GM19463 (cell line): ENCODE results near the gene UBAC2.

Source experiments
- ATAC-seq: cut with Tn5 transposase; IDR thresholded peaks from one replicate; pipeline ENCODE4 v1.9.1; 2021; ENCODE audit warnings: mild to moderate bottlenecking, moderate library complexity; ENCODE audit not compliant: unreplicated experiment

UBAC2 gene

DNA sequence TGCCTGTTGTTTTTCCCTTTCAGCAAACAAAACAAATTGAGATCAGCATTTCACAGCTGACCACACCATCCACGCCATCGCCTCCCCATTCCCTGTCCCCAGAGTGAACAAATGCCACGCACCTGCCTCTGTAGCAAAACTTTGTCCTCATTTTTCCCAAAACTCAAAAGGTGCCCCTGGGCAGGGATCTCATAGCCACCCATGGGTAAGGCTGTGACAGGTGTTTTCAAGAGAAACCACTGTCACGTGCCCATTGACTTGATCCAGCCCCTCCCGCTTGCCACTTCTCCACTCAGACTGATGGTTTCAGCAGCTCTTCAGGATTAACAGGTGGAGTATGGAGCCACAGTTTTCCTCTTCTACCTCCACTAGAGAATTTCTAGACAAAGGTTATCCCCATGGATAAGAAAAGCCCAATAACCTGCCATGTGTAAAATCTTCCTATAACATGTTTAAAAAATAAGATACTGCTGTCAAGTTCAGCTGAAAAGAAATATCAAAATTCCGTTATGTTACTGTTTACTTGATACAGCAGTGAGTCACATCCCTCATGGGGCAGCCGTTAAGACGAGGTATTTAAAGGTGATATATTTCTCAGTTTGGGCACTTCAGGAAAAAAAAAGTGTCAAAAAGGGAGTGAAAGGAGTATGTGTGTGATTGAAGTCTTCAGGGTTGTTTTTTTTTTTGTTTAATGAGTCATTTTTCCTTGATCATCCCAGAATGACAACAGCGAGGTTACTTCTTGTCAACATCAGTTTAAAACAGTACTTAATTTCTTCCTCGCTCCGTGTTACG is 170.0 kb downstream of the UBAC2 start:
- no peak for ATAC-seq

DNA sequence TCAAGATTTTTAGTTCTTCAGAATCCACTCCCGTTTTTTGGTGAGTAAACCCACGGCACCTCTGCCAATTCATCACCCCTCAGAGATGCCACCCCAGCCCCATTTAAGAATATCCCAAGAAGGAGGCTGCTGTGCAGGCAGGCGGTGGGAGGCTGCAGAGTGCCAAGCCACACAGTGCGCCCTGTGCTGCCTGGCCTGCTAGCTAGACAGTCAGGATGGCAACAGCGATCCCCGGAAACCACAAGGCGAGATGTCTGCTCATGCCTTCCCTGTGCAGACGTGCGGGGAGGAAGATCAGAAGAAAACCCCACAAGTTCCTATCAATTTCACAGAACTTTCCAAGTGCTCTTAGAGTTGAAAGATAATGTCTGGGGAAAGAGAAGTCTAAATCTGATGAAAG is 171.3 kb downstream of the UBAC2 start:
- no peak for ATAC-seq

DNA sequence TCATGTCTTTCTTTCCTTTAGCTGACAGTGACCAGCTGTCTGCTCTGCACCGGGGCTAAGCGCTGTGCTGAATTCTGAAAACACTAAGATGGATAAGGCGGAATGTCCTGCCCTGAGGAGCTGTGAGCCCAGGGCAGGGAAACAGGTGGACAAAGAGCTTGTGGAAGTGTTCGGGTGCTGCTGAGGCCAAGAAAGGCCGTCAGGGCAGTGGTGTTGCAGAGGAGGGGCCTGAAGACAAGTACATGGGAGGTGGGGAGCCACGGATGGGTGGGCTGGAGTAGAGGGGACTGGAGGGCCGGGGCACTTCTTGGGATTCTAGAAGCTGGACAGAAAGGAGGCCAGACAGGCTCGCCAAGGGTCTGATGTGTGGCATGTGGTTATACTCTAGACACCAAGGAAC is 172.8 kb downstream of the UBAC2 start:
- ATAC-seq: no peak

DNA sequence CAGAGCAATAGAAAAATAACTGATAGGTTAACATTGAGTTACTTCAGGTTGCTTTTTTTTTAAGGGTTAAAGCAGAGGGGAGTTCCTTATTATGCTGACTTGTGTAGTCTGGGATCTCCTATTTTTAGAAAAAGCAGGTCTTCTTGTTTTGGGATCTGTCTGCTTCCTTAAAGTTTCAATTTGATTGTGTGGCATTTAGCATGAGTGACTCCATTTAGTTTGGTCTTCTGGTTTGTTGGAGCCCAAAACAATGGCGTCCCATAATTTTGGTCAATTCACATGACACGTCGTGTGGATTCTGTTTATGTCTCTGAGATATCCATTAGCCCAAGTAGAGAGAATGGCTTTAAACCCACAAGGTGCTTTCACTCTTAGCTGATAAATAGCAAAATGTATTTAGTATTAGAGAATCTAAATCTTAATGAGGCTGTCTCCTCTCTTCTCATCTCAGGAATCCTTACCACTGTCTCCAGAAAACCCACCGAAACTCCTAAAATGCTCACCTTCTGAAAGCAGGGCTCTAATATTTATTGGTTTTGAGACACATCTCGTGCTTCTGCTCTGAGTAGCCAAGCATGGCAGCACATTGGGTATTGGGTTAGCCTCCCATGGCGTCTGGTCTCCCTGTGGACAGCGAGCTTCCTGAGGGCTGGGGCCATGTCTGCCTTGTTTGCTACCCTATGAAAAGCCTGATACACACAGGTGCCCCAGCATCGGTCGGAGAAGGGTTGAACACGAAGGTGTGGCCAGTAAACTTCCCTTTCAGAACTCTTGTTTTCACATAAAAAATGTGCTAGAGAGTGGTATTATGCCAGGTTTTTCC is 173.7 kb downstream of the UBAC2 start:
- peak; percentile 33 for ATAC-seq

DNA sequence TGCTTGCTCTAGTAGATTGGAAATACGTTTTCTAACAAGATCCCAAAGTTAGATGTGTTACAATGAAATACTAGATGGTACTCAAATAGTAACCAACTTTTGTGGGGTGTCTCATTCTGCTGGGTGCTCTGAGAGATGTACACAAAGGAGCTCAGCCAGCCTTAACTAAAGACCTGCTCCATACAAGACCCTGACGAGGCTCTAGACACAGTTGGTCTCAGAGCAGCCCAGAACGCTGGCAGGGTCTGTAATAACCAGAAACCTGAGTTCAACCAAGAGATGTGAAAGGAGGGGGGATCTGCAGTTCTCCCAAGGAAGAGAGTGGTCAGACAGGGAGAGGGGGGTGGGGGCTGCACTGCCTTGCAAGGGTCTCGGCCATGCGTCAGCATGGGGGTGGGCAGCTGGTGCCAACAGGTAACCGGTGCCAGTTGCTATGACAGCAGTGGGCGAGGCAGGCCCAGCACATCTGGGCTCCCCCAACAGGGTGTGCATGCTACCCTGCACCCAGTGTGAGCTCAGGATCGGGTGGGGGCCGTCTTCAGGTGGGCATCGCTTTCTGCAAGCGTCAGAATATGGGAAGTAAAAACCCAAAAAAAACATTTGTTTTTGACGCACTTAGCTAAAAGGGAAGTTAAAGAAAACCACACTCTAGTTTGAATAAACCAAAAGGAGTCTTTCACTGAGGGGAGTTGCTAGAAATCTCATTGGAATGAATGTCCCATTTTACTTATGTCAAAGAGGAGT is 174.5 kb downstream of the UBAC2 start:
- peak; percentile 30 for ATAC-seq

DNA sequence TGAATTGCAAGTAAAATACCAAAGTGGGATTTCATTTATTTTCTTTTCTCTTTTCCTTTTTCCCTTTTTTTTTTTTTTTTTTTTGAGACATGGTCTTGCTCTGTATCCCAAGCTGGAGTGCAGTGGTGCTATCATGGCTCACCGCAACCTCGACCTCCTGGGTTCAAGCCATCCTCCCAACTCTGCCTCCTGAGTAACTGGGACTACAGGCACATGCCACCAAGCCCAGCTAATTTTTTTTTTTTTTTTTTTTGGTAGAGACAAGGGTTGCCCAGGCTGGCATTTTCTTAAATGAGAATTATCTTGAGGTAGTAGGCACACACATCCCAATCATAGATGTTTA is 175.1 kb downstream of the UBAC2 start:
- no peak for ATAC-seq

DNA sequence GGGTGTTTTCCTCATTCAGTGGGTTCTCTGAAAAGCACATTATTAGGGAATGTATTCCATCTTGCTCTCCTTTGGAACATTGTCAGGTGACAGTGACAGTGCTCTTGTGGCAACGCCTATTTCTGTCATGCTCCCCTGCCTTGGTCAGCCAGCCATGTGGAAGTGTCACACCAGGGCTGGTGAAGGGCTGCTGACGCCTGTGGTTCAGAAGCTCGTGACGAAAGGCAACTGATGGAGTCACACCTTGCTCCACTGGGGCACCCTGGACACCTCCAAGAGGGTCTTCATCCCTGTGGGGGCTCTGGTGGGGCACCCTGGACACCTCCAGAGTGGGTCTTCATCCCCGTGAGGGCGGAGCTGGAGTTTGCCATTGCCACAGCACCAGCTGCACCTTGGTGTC is 175.5 kb downstream of the UBAC2 start:
- ATAC-seq: peak; percentile 49

DNA sequence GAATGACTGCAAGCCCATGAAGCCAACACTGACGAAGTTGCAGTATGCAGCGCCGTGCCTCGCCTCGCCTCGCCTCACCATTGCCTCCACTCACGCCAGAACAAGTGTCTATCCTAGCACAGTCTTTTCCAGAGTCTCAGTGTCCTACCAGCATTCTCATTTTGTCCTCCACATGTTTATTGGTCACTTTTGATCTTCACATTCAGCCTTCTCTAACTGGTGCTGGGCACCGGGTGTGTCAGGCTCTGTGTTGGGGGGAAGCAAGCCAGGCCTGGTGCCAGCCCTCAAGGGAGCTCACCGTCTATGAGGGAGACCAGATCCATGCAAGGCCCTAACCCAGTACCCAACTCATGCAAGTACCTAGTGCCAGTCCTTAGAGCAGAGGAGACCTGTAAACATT is 176.3 kb downstream of the UBAC2 start:
- ATAC-seq: no peak

DNA sequence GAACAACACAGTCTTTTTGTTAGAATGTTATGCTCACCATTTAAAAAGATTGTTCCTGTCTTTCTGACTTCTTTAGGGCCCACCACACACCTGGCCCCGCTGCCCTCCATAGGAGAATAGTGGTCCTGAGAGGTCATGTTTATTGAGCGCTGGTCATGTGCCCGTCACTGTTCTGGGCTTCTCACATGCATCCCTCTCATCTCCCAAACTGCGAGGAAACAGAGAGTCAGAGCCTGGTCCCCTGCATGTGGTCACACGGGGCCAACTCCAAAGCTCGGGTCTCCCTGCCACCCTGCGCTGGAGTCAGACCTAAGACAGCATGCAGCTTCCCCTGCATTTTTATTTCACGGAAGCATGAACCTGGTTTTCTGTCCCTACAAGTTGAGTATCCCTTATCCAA is 177.0 kb downstream of the UBAC2 start:
- no peak for ATAC-seq

DNA sequence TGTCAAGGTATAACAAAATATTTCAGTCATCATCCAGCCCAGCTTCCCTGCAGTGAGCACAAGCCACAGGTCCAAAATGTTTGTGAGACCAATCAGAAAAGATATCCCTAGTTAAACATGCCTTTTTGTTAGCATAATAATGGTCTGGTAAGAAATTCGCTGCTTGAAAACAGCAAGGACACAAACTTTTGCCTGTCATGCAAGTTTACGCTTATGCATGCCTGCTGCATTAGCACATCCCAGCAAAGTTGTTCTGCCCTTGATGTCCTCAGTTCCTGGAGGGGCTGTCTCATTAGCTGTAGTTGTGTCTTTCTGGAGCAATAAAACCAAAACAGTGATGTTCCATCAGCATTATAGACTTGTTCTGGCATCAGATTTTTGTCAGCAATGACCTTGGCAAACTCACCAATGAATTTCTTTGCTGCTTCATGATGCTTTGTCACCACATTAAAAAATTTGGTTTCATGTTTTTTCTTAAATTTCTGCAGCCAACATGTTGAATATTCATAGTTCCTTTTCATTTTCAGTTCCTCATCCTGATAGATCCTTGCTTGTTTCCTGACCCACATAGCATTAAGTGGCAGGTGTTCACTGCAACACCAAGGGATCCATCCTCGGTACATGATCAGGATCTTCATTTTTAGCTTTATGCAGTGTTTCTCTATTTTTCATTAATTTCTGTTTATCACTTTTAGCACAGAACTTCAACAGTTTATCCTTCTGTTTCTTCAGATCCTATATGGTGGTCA is 178.5 kb downstream of the UBAC2 start:
- no peak for ATAC-seq

DNA sequence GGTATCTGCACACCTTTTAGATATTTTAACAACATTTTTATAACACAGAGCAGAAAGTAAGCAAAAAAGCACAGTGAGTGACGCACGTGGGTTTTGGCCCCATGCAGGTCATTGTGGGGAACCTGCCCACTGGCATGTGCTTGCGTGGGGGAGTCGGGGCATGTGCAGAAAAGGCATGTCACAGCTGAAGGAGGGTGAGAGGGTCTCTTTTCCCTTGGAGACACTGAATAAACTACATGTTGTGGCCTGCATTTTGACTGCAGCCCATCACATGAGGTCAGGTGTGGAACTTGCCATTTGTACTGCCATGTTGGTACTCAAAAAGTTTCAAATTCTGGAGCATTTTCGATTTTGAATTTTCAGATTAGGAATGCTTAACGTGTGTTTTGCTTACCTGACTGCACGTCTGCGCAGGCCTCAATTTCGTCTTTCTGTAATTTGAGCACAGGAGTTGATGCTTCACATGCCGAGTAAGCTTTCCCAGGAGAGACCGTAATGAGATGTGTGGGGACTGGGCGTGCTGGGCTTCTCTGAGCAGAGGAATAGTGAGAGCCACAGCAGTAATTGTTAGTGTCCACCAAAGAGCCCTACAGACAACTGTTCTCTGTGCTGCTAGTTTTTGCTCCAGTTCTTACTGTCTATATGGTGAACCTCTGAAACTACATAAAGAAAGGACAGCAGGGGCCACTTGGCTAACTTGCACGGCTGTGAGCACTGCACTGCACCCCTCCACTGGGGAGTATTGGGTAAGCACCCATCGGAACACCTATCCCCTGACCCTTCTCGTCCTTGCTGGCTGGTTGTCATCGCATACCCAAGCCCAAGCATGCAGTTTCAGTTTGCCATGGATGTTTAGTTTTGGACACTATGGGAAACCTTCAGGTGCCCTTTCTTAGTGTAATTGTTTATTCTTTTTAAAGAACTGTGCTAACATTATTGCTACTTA is 179.5 kb downstream of the UBAC2 start:
- ATAC-seq: no peak

DNA sequence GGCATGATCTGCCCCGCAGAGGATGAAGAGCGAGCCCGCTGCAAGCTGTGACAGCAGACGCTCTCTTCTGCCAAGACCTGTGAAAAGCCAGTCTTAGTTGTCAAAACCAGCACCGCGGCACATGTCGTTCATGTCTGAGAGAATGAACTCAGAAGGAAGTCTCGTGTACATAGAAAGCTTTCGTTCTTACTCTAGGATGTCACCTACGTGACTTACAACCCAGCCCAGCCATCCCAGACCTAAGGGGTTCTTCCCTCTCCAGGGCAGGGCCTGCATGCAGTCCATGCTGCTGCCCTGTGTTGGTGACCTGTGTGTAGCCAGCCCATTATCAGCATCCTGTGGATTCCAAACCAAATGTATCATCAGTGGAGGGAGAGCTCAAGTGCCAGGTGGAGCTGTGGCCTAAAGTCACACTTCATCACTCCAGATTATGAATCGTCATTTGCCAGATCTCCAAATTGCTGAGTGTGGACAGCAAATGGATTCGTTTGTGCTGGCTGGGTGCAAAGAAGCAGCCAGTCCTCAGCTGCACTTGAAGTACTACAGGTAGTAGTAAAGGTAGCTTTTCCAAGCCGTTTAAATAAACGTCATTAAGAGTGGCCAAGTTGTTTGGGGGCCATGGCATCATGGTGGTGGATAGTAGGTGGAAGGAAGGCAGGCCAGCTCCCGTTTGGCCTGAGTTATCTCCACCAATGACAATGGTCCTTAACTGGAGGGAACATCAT is 180.4 kb downstream of the UBAC2 start:
- ATAC-seq: peak; percentile 79

DNA sequence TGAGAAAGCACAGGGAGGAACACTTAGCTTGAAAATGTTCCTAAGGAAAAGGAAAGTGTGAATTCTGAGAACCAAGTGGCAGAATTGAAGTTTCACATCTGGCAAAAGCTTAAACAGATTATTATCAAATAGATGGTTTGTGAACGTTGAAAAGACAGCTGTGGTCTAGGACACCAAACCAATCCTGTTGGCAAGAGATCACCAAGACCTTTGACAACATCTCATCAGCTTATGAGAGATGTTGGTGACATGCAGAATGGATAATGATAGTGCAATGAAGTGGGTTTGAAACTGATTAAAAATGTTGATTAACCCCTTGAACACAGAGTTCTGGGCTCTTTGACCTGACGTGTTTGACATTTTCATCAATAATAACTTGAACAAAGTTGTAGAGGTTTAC is 181.1 kb downstream of the UBAC2 start:
- ATAC-seq: no peak

DNA sequence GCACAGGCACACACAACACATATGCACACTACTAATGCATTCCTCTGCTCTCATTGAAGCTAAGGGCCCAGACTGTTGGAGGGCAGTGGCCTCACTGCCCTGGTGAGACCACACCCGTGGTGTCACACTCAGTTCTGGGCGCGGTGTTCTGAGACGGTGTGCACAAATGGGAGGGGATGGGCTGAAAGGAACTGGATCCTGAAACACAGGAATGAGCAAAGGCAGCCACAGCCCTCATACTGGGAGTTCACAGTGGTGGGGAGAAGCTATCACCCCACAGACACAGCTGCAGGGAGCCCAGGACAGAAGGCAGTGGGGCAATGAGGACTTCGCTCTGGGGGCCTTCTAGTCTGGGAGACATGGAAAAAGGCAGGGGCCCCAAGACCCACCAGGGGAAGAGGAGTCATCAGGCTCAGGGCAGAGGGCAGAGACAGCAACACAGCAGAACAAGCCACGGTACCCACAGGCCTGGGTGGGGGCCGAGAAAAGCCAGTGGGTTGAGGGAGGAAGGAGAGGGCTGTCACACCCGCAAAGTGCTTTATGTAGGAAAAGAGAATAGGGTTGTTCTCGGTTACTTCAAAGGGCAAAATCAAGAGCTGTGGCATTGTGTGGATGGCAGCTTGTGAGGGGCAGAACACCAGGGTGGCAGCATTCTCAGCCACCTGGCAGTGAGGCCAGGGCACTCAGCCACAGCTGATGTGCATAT is 181.9 kb downstream of the UBAC2 start:
- no peak for ATAC-seq

DNA sequence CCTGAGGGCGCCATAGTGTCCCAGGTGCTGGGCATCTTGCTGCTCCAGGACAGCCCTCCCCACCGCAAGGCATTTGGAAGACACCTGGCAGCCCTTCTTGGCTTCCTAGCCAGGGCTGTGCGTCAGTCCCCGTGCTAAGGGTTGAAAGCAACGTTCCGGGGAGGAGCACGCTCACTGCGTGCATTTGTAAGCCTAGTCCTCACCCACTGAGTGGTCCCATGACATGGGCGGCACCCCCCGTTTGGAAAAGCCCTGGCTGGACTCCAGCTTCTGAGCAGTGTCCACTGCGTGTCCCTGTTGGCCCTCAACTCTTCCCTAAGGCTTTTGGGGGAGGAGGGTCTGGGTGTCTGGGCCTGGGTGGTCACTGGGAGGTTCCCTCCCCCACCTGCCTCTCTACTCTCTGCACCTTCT is 182.9 kb downstream of the UBAC2 start:
- ATAC-seq: no peak

DNA sequence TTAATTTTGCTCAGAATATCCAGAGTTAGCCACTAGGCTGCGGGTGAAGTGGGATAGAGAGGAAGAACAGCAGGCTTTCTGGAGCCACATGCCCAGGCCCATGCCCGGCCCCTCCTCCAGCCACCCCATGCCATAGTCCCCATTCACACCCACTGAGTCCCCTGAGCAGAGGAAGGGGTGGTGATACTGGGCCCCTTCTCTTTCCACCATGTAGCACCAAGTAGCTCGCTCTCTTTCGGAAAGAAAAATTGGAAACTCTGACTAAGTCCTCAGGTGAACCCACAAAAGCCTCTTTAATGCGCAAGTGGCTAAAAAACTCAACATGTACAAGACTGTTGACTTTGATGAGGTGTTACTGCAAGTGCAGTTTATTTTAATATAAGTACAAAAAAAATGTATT is 183.3 kb downstream of the UBAC2 start:
- no peak for ATAC-seq

DNA sequence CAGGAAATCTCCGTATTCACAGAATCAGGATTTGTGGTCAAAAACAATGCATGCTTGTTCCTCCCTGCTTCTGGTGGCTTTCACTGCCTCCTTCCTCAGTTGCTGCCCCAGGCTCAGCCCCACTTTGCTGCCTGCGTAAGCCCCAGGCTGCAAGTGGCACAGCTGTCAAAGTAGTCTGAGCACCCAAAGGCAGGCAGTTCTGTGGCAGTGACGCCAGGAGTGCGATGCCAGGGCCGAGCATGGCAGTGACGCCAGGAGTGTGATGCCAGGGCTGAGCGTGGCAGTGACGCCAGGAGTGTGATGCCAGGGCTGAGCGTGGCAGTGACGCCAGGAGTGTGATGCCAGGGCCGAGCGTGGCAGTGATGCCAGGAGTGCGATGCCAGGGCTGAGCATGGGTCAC is 183.8 kb downstream of the UBAC2 start:
- ATAC-seq: no peak

DNA sequence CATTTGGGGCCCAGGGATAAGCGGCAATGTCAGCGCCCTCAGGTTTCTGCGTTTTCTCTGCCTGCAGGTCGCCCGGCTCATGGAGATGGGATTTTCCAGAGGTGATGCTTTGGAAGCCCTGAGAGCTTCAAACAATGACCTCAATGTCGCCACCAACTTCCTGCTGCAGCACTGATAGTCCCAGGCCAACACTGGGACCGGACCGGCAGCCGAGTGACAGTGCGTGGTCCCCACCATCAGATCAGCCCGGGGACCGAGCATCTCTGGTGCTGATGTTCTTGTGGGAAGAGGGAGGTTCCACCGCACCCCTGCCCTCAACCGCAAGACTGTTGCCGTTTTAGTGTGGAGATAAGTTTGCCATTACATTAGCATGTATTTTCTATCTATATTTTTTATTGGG is 184.5 kb downstream of the UBAC2 start:
- no peak for ATAC-seq

DNA sequence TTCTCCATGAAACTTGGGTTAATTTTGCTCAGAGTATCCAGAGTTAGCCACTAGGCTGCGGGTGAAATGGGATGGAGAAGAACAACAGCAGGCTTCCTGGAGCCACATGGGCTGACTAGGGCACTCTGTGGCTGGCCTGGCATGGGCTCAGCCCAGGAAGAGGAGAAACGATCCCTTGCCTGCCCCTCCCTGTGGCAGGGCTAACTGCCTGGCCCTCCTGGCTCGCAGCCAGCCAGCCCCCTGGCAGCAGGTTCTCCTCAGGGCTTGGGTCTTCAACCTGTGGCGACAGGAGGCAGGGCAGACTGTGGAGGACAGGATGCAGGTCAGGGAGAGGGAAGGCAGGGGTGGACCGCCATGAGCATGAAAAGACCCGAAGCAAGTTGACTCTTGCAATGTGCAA is 185.3 kb downstream of the UBAC2 start:
- no peak for ATAC-seq
